Stimulated activated naive CD8-positive, alpha-beta T cell treated with anti-CD3 and anti-CD28 coated beads, Interleukin-15, Interleukin-2, amounts not matched to agents 100 ng/mL and 50 ng/mL, for 24 hours (primary cell): ENCODE results near the gene ITIH6.
"Not testable (repeated sequence)": the region's sequence is repeated elsewhere in the genome, so short reads cannot be mapped to it uniquely, and the experiment has no call there.

Source experiments
- H3K27ac Mint-ChIP-seq: one replicate; pipeline ENCODE4 v1.8.0; 2021; ENCODE audit warnings: mild to moderate bottlenecking, mixed read lengths
- H3K27me3 Mint-ChIP-seq: one replicate; pipeline ENCODE4 v1.8.0; 2021; ENCODE audit warnings: mixed read lengths
- H3K36me3 Mint-ChIP-seq: one replicate; pipeline ENCODE4 v1.8.0; 2021; ENCODE audit warnings: low read depth, mixed read lengths
- H3K4me1 Mint-ChIP-seq: one replicate; pipeline ENCODE4 v1.8.0; 2021; ENCODE audit warnings: low read depth, mixed read lengths
- H3K4me3 Mint-ChIP-seq: one replicate; pipeline ENCODE4 v1.8.0; 2021; ENCODE audit warnings: mild to moderate bottlenecking, mixed read lengths
- H3K9me3 Mint-ChIP-seq: one replicate; pipeline ENCODE4 v1.8.0; 2021; ENCODE audit warnings: mixed read lengths

The ITIH6 gene

DNA sequence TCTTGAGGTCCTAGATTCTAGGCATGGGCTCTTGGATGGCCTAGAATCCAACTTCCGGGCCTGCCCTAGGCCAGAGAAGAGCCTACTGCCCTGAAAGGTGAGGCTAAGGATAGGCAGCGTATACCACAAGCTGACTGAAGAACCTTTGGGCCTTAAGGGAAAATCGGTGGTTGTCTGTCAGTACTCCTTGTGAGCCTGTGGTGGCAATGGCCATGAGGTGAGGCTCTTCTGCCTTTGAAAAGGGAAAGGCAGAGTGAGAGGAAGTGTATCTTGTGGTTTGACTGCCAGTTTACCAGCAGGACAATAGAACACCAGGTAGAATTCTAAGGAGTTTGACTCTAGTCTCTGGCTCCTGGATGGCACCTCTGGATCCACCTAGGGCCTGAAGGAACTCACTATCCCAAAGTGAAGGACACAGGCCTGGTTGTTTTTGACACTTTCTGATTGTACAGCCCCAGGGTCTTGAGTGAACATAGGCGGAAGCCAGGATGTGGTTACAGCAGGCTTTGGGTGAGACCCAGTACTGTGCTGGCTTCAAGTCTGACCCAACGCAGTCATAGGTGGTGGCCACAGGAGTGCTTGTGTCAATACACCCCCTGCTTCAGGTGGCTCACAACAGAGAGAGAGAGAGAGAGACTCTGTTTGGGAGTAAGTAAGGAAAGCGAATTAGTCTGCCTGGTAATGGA, 20.9 kb downstream of the ITIH6 start:
- peaks cover 12% of the 10 kb centered on the region for H3K4me1 Mint-ChIP-seq
- no peaks in the 10 kb centered on the region for H3K9me3 Mint-ChIP-seq
- H3K27me3 Mint-ChIP-seq = no peaks in the 10 kb centered on the region
- H3K4me3 Mint-ChIP-seq = no peak overlapping the region
- H3K27ac Mint-ChIP-seq = no peak overlapping the region
- H3K36me3 Mint-ChIP-seq = no peaks in the 10 kb centered on the region

DNA sequence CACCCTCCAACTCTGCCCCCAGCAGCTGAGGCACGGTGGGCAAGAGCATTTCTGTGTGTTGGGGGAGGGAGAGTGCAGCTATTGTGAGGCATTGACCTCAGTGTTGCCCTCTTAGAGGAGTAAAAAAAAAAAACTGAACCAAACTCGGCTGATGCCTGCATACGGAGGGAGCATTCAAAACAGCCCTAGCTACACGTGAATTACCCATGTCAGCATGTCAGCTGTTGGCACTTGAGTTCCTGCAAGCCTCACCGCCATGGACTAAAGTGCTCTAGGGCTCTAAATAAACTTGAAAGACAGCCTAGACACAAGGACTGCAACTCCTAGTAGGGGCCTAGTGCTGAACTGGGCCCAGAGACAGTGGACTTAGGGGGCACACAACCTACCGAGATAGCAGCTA, 22.0 kb downstream of the ITIH6 start:
- H3K36me3 Mint-ChIP-seq = no peaks in the 10 kb centered on the region
- H3K4me3 Mint-ChIP-seq = no peak overlapping the region
- H3K27me3 Mint-ChIP-seq = no peaks in the 10 kb centered on the region
- H3K4me1 Mint-ChIP-seq = peaks cover 12% of the 10 kb centered on the region
- no peak overlapping the region for H3K27ac Mint-ChIP-seq
- no peaks in the 10 kb centered on the region for H3K9me3 Mint-ChIP-seq

DNA sequence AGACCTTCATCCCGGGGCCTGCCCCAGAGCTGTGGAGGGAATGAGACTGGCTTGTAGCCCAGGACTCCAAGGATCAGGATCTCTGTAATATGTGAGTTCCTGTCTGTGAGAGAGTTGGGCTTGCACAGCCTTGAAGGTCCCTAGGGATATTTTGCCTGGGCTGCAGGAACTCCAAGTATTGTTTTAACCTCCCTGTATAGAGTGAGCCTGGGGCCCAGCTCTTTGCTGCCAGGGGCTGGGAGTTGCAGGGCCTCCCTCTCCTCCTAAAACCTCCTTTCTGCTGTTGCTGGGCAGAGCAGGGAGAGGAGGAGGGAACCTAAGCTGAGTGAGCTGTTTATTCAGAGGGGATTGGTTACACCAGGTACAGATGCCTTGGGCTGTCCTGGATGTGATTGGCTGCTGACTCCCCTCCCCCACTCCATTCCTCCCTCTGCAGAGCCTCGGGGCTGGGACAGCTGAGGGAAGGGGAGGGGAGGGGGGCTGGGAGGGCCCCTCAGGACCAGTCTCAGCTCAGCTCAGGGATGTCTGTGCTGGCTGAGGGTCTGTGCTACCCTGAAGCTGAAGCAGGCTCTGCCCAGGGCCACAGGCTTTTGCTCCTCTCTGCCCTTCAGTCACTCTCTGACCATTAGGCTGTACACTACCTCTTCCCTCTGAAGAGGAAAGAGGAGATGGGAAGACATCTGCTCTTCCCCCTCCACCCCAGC, 23.5 kb downstream of the ITIH6 start:
- peaks cover 12% of the 10 kb centered on the region for H3K4me1 Mint-ChIP-seq
- H3K27ac Mint-ChIP-seq, H3K27me3 Mint-ChIP-seq, H3K36me3 Mint-ChIP-seq, H3K4me3 Mint-ChIP-seq, H3K9me3 Mint-ChIP-seq: not testable (repeated sequence)

DNA sequence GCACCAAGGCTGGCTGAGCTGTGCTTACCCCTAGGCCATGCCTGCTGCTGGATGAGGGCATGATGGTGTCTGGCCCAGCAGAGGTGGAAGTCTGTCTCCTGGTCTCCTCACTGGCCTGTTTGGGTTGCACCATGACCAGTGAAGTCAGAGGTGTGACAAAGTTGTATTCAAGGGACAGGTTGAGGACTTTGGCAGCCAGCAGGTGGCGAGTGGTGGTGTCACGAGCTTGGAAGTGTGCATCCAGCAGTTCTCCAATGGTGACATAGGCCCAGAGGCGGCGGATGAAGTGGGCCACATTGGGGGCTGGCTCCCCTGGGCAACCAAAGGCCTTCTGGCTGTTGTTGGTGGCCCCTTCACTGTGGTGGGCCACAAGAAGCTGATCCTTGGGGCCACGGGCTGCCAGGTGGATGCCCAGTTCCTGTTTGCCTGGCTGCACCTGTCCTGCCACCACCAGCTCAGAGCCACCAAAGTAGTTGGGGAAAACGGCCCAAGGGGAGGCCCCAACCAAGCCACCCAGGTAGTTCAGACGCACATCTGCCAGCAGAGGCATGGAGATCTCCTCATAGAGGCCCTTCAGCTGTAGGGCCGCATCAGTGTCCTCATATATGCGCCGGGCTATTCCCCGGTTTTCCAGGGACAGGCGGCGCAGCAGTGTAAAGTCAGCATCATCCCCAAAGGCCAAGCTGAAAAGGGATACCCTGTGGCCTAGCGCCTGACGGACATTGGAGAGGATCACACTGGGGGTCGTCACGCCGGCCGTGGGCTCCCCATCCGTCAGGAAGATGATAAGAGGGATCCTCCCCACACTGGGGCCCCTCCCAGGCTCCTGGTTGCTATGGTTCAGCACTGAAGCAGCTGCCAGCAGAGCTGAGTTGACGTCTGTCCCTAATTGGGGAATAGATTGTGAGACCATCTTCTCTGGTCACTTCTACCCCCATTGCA, 39.7 kb downstream of the ITIH6 start:
- Mint-ChIP-seq H3K27me3 (peaks cover 3% of the 10 kb centered on the region), H3K27ac (no peak overlapping the region), H3K4me3 (no peak overlapping the region), H3K4me1 (no peaks in the 10 kb centered on the region), H3K9me3 (no peaks in the 10 kb centered on the region), H3K36me3 (no peaks in the 10 kb centered on the region)

DNA sequence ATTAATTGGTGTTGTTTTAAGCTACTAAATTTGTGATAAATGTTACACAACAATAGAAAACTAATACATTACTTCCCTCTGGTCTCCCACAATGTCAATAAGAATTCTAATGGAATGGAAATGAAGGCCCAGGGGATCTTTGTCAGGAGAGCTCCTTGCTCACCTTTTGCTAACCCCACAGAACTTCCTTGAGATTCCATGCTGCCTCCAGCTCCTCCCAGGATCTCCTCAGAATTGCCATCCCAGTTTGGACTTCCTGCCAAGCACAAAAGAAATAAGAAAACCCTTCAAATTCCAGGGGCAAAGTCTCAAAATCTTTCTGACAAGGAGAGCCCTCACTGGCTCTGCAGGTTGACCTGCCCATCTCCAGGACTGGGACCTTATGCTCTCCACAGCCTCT, 43.2 kb downstream of the ITIH6 start:
- Mint-ChIP-seq H3K4me1 (no peaks in the 10 kb centered on the region), H3K36me3 (no peaks in the 10 kb centered on the region), H3K27ac (no peak overlapping the region), H3K27me3 (peaks cover 12% of the 10 kb centered on the region), H3K9me3 (no peaks in the 10 kb centered on the region), H3K4me3 (no peak overlapping the region)

DNA sequence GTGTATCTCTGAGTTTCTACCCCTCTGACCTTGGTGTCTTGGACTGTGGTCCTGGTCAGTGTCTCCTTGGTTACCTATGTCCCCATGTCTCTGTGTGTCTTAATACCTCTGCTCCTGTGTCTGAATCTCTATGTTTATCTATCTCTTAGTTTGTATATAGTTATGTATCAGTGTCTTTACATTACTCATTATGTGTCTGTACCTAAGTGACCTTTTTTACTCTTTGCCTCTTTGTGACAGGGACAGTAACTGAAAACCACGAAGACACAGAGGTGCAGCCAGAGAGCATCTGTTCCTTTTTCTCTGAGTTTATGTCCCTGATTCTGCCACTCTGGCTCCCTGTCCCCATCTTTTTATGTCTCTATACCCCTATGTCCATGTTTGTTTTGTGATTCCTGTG, 49.4 kb downstream of the ITIH6 start:
- Mint-ChIP-seq H3K9me3 (no peaks in the 10 kb centered on the region), H3K27me3 (peaks cover 15% of the 10 kb centered on the region), H3K4me1 (no peaks in the 10 kb centered on the region), H3K4me3 (no peak overlapping the region), H3K27ac (no peak overlapping the region), H3K36me3 (no peaks in the 10 kb centered on the region)

DNA sequence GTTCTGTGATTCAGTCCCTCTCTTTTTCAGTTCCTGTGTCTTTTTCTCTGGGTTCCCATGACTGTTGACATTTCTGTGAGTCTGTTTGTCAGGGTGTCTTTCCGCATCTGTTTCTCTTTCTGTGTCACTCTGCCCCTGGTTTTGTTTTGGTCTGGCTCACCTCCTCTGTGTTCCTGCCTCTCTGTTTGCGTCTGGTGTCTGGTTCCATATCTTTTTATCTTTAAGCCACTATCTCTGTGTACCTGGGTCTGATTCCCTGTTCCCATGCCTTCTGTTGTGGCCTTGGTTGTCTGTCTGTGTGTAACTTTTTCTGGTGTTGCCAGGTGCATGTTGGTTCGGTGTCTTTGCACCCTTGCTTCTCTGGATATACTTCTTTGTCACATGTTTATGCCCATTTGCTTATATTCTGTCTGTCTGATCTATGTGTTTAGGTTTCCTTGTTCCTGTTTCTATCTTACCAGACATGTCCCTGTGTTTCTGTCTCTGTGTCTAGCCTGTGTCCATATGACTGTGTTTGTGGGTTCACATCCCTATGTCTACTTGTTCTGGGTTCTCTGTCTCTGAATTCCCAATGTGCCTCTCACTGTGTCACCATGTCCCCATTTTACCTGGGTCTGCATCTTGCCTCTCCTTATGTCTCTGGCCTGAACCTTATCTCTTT, 50.2 kb downstream of the ITIH6 start:
- no peak overlapping the region for H3K27ac Mint-ChIP-seq
- no peaks in the 10 kb centered on the region for H3K4me1 Mint-ChIP-seq
- H3K36me3 Mint-ChIP-seq = no peaks in the 10 kb centered on the region
- no peaks in the 10 kb centered on the region for H3K9me3 Mint-ChIP-seq
- H3K27me3 Mint-ChIP-seq = peaks cover 16% of the 10 kb centered on the region
- H3K4me3 Mint-ChIP-seq = no peak overlapping the region

DNA sequence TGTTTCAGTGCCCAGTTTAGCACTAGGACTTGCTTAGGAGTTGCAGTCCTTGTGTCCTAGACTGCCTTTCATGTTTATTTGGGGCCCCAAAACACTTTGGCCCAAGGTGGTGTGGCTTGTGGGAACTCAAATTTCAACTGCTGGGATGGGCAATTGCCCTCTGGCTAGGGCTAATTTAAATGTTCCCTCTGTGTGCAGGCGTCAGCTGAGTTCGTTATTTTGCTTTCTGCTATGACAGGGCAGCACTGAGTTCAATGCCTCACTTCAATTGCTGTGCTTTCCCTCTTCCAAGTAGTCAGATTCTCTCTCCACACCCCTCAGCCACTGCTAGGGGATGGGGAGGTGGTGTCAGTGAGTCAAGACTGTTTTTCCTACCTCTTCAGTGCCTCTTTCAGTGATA, 51.1 kb downstream of the ITIH6 start:
- Mint-ChIP-seq H3K9me3 (no peaks in the 10 kb centered on the region), H3K4me1 (no peaks in the 10 kb centered on the region), H3K27ac (no peak overlapping the region), H3K27me3 (peaks cover 8% of the 10 kb centered on the region), H3K4me3 (no peak overlapping the region), H3K36me3 (no peaks in the 10 kb centered on the region)

DNA sequence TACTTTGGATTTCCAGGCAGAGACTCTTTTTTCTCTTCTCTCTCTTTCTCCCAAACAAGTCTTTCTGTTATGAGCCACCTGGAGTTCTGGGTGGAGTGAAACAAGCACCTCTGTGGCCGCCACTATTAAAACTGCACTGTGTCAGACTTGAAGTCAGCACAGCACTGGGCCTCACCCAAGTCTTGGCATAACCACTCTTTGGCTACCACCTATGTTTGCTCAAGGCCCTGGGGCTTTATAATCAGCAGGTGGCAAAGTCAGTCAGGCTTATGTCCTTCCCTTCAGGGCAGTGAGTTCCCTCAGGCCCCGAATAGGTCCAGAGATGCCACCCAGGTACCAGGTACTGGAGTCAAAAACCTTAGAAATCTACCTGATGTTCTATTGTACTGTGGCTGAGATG, 52.4 kb downstream of the ITIH6 start:
- Mint-ChIP-seq H3K9me3 (no peaks in the 10 kb centered on the region), H3K27me3 (peaks cover 8% of the 10 kb centered on the region), H3K36me3 (no peaks in the 10 kb centered on the region), H3K4me3 (no peak overlapping the region), H3K4me1 (no peaks in the 10 kb centered on the region), H3K27ac (no peak overlapping the region)

DNA sequence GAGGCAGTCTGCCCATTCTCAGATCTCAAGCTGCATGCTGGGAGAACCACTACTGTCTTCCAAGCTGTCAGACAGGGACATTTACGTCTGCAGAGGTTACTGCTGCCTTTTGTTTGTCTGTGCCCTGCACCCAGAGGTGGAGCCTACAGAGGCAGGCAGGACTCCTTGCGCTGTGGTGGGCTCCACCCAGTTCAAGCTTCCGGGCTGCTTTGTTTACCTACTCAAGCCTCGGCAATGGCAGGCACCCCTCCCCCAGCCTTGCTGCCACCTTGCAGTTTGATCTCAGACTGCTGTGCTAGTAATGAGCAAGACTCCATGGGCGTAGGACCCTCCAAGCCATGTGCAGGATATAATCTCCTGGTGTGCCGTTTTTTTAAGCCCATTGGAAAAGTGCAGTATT, 59.5 kb downstream of the ITIH6 start:
- H3K27ac Mint-ChIP-seq, H3K36me3 Mint-ChIP-seq, H3K9me3 Mint-ChIP-seq, H3K4me1 Mint-ChIP-seq, H3K4me3 Mint-ChIP-seq, H3K27me3 Mint-ChIP-seq: not testable (repeated sequence)

DNA sequence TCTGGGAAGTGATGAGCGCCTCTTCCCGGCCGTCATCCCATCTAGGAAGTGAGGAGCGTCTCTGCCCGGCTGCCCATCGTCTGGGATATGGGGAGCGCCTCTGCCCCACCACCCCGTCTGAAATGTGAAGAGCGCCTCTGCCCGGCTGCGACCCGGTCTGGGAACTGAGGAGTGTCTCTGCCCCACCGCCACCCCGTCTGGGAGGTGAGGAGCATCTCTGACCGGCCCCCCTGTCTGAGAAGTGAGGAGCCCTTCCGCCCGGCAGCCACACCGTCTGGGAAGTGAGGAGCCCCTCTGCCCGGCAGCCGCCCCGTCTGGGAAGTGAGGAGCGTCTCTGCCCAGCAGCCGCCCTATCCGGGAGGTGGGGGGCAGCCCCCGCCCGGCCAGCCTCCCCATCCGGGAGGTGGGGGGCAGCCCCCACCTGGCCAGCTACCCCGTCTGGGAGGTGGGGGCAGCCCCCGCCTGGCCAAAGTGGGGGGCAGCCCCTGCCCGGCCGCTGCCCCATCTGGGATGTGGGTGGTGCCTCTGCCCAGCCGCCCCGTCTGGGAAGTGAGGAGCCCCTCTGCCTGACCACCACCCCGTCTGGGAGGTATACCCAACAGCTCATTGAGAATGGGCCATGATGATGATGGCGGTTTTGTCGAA, 61.6 kb downstream of the ITIH6 start:
- not testable (repeated sequence) for H3K27ac Mint-ChIP-seq, H3K36me3 Mint-ChIP-seq, H3K4me1 Mint-ChIP-seq, H3K9me3 Mint-ChIP-seq, H3K27me3 Mint-ChIP-seq, H3K4me3 Mint-ChIP-seq

DNA sequence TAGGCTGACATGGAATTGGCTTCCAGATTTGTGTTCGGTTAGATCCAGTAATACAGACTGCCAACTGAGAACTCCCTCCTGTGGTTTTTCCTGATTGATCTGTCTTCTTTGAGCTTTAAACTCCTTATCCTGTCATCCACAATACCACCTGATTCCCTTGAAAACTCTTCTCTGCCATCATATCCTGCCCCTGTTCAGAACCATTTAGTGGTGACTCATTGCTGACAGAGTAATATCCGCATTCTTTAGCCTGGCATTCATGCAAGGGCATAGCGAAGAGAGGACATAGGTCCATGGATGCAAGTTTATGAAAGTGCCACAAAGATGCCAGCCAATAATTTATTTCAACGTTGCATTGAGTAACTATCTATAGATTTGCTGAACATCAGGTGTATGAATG, 76.6 kb downstream of the ITIH6 start:
- H3K4me3 Mint-ChIP-seq = no peak overlapping the region
- peaks cover 4% of the 10 kb centered on the region for H3K27me3 Mint-ChIP-seq
- H3K4me1 Mint-ChIP-seq = no peaks in the 10 kb centered on the region
- H3K27ac Mint-ChIP-seq = no peak overlapping the region
- H3K36me3 Mint-ChIP-seq = no peaks in the 10 kb centered on the region
- H3K9me3 Mint-ChIP-seq = no peaks in the 10 kb centered on the region

DNA sequence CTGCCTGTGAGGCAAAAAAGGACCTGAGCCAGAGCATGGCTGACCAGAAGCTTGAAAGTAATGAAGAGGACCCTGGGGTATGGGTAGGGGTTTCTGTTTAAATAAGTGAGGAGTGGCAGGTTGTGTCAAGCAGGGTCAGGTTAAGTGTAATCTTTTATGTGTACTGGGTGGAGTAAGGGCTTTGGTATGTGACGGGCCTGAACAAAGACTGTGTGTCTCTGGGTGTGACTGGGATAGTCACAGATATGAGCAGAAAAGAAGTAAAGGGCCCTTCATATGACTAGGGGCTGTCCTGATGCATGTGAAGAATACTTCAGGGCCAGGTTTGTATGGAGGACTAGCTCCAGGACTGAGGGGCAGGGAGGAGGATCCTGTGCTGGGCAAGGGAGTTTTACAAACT, 82.4 kb downstream of the ITIH6 start:
- H3K27ac Mint-ChIP-seq = no peak overlapping the region
- no peaks in the 10 kb centered on the region for H3K27me3 Mint-ChIP-seq
- H3K36me3 Mint-ChIP-seq = no peaks in the 10 kb centered on the region
- H3K4me1 Mint-ChIP-seq = no peaks in the 10 kb centered on the region
- no peaks in the 10 kb centered on the region for H3K9me3 Mint-ChIP-seq
- no peak overlapping the region for H3K4me3 Mint-ChIP-seq

DNA sequence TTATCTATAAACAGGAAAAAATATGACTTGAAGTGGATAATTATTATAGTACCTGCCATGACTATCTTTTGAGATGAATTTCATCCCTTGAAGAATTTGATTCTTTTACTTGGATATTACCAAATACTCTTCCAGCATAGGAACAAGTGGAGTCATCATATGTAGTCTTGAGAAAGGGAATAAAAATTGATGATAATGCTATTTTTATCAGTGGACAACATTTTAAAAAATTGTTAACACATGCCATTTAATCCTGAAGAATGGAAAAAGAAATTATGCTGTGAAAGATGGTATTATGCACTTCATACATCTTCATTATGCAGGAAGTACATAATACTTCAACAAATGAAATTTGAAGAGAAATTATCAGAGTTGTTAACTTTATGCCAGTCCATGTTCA, 83.6 kb downstream of the ITIH6 start:
- no peaks in the 10 kb centered on the region for H3K36me3 Mint-ChIP-seq
- H3K9me3 Mint-ChIP-seq = no peaks in the 10 kb centered on the region
- no peaks in the 10 kb centered on the region for H3K4me1 Mint-ChIP-seq
- H3K4me3 Mint-ChIP-seq = no peak overlapping the region
- peaks cover 4% of the 10 kb centered on the region for H3K27me3 Mint-ChIP-seq
- no peak overlapping the region for H3K27ac Mint-ChIP-seq
